Neural cell (in vitro differentiated cells): Measurements from ENCODE around the gene SYT2.

Experiments
- CTCF ChIP-seq: fragments of 450-650 bp; IDR thresholded peaks from 2 replicates; pipeline ENCODE4 v1.5.1; 2014; ENCODE audit warnings: antibody characterized with exemption, mild to moderate bottlenecking, moderate library complexity; ENCODE audit not compliant: poor library complexity, severe bottlenecking
- EP300 ChIP-seq: fragments of 450-650 bp; conservative IDR thresholded peaks from 2 replicates; pipeline ENCODE4 v1.6.1; 2014; ENCODE audit warnings: antibody characterized with exemption, mild to moderate bottlenecking, moderate library complexity; ENCODE audit not compliant: poor library complexity, severe bottlenecking
- EZH2 ChIP-seq: fragments of 200-600, 300-800 bp; shearing (Covaris generic), sonication (generic); IDR thresholded peaks from 2 replicates; pipeline ENCODE4 v1.6.1; 2014; ENCODE audit warnings: antibody characterized with exemption, low read length, borderline replicate concordance, mild to moderate bottlenecking; ENCODE audit not compliant: insufficient read depth, poor library complexity, severe bottlenecking
- MXI1 ChIP-seq: fragments of 450-650 bp; conservative IDR thresholded peaks from 2 replicates; pipeline ENCODE4 v1.6.1; 2014; ENCODE audit warnings: antibody characterized with exemption, mild to moderate bottlenecking; ENCODE audit not compliant: poor library complexity, severe bottlenecking
- POLR2AphosphoS5 ChIP-seq: IDR thresholded peaks from 2 replicates; pipeline ENCODE4 v1.6.1; 2012
- RAD21 ChIP-seq: fragments of 450-650 bp; conservative IDR thresholded peaks from 2 replicates; pipeline ENCODE4 v1.6.1; 2014; ENCODE audit warnings: antibody characterized with exemption, mild to moderate bottlenecking, moderate library complexity
- REST ChIP-seq: IDR thresholded peaks from 2 replicates; pipeline ENCODE4 v1.6.1; 2012; ENCODE audit warnings: borderline replicate concordance
- TAF1 ChIP-seq: IDR thresholded peaks from 2 replicates; pipeline ENCODE4 v1.6.1; 2012; ENCODE audit warnings: low read depth

GRCh38 chr1:202665417-202665816 is 44.8 kb downstream of the SYT2 start:
- no peak for TF ChIP-seq CTCF
- TF ChIP-seq EZH2 = no peak
- no peak for TF ChIP-seq TAF1
- no peak for TF ChIP-seq POLR2AphosphoS5
- TF ChIP-seq RAD21 = no peak
- TF ChIP-seq REST = no peak
- TF ChIP-seq MXI1 = no peak
- TF ChIP-seq EP300 = no peak
